ENCODE data around the gene MPDZ.

- no peak for TF ChIP-seq CTCF (IDR thresholded peaks at IDR 0.05; ENCODE audit: insufficient read depth, low read length)
- no peak for TF ChIP-seq REST (IDR thresholded peaks at IDR 0.05; ENCODE audit: insufficient replicate concordance, low read depth)
Observed at GRCh38 chr9:13228431-13228830, 51.1 kb downstream of the MPDZ start.

Data from HL-60 (cell line).